ENCODE data around the gene MFAP2. TPM values are rescaled to one million over a fixed set of nuclear protein-coding genes. Genes with fewer than 3 reads are reported as not detected.

Gene MFAP2
- total and polyA plus RNA-seq, 7 experiments from 2014 or later: 0.76 TPM; not detected in 6

- Mint-ChIP-seq H3K36me3 (peaks cover 14 to 68% (median 25%) of the 10 kb centered on the region in 5 donors), H3K4me3 (no peak overlapping the region), H3K4me1 (peaks cover 0 to 16% (median 0%) of the 10 kb centered on the region in 7 donors), H3K9me3 (no peaks in the 10 kb centered on the region), H3K27ac (peak overlapping the region in 2 of 9 donors; percentile 18 to 29), H3K27me3 (no peaks in the 10 kb centered on the region)
- DNase-seq (no peak), ATAC-seq (no peak)
- no peaks in the 10 kb centered on the region for H3K27me3 ChIP-seq (ENCODE audit: control insufficient read depth in 2 of 2, insufficient read depth in 2 of 2, low read length in 2 of 2)
- intact Hi-C loops (cut with micrococcal nuclease): no loop called here
- ChIA-PET CTCF (no interaction called here), POLR2A (interaction anchor here (0.6 kb wide), 1 partner anchor 101 kb away, joined by 3 read pairs; no protein-coding TSS in a partner anchor)
- H3K4me1 ChIP-seq (ENCODE audit: control insufficient read depth in 2 of 2, insufficient read depth in 2 of 2, low read length in 2 of 2): no peaks in the 10 kb centered on the region
- no peaks in the 10 kb centered on the region for H3K9me3 ChIP-seq (ENCODE audit: control insufficient read depth in 2 of 3, low read length in 3 of 3)
- H3K27ac ChIP-seq (ENCODE audit: low read depth, low read length): no peak overlapping the region
- peaks cover 32 to 98% (median 41%) of the 10 kb centered on the region in 3 experiments for H3K36me3 ChIP-seq (ENCODE audit: control insufficient read depth in 2 of 3, insufficient read depth in 3 of 3, low read length in 3 of 3)
- no peak overlapping the region for H3K4me3 ChIP-seq (ENCODE audit: low read length)
Measured at GRCh38 chr1:17023573-17023972, 43.2 kb upstream of the MFAP2 start.

DNA sequence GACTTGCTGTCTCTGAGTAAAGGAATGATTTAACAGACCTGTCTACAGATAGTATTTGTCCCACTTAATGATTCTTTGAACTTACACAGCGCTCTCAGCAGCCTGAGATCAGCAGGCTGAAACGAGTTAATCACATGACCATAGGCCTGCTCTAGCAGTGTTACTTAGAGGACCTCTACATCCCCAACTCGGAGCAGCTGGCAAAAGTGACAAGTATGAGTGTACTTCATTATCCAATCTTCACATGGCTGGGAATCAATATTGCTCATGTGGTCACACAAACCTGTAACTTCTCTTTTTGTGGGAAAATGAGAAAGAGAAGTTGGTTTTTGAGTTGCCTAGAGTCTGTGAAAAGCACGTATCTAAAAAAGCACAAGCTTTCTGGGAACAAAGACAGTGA lies 42.7 kb upstream of the MFAP2 start:
- Histone ChIP-seq H3K27me3 (ENCODE audit: control insufficient read depth in 2 of 2, insufficient read depth in 2 of 2, low read length in 2 of 2) (no peaks in the 10 kb centered on the region), H3K27ac (ENCODE audit: low read depth, low read length) (no peak overlapping the region), H3K9me3 (ENCODE audit: control insufficient read depth in 2 of 3, low read length in 3 of 3) (no peaks in the 10 kb centered on the region), H3K4me3 (ENCODE audit: low read length) (no peak overlapping the region), H3K36me3 (ENCODE audit: control insufficient read depth in 2 of 3, insufficient read depth in 3 of 3, low read length in 3 of 3) (peaks cover 32 to 97% (median 41%) of the 10 kb centered on the region in 3 experiments), H3K4me1 (ENCODE audit: control insufficient read depth in 2 of 2, insufficient read depth in 2 of 2, low read length in 2 of 2) (no peaks in the 10 kb centered on the region)
- intact Hi-C loops (cut with micrococcal nuclease): no loop called here
- ChIA-PET CTCF (interaction anchor here (0.6 kb wide), 1 partner anchor 62 kb away, joined by 3 read pairs; no protein-coding TSS in a partner anchor), POLR2A (interaction anchor here (0.6 kb wide), 1 partner anchor 100 kb away, joined by 3 read pairs; no protein-coding TSS in a partner anchor)
- no peaks in the 10 kb centered on the region for H3K27me3 Mint-ChIP-seq
- ATAC-seq: peak; percentile 45
- H3K4me1 Mint-ChIP-seq: peaks cover 0 to 18% (median 0%) of the 10 kb centered on the region in 7 donors
- H3K4me3 Mint-ChIP-seq: no peak overlapping the region
- peak overlapping the region in 1 of 9 donors; percentile 18 for H3K27ac Mint-ChIP-seq
- DNase-seq: no peak
- H3K36me3 Mint-ChIP-seq: peaks cover 9 to 66% (median 25%) of the 10 kb centered on the region in 5 donors
- H3K9me3 Mint-ChIP-seq: no peaks in the 10 kb centered on the region

DNA sequence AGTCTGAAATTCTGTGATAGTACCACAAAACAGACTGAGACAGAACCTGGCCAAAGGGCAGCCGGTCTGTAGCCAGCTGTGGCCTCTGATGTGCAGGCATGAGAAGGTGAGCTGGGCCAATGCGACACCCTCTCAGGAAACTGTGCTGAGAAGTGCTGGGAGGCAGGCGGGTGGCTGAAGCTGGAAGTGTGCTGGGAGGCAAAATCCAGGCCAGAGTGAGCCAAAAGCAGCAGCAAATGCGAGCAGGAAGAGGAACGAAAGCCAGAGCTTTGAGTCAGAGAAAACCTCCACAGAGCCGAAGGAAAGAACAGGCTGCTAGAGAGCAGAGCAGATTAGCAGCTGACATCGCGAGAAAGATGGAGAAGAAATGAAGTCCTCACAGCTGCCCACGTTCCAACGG lies 41.5 kb upstream of the MFAP2 start:
- DNase-seq (no peak), ATAC-seq (no peak)
- Mint-ChIP-seq H3K36me3 (peaks cover 9 to 55% (median 19%) of the 10 kb centered on the region in 5 donors), H3K9me3 (no peaks in the 10 kb centered on the region), H3K4me3 (no peak overlapping the region), H3K4me1 (peaks cover 0 to 18% (median 0%) of the 10 kb centered on the region in 7 donors), H3K27me3 (no peaks in the 10 kb centered on the region), H3K27ac (peak overlapping the region in 1 of 9 donors; percentile 74)
- POLR2A ChIA-PET: no interaction called here
- H3K4me3 ChIP-seq (ENCODE audit: low read length): no peak overlapping the region
- H3K9me3 ChIP-seq (ENCODE audit: control insufficient read depth in 2 of 3, low read length in 3 of 3): no peaks in the 10 kb centered on the region
- no peaks in the 10 kb centered on the region for H3K4me1 ChIP-seq (ENCODE audit: control insufficient read depth in 2 of 2, insufficient read depth in 2 of 2, low read length in 2 of 2)
- no peaks in the 10 kb centered on the region for H3K27me3 ChIP-seq (ENCODE audit: control insufficient read depth in 2 of 2, insufficient read depth in 2 of 2, low read length in 2 of 2)
- peaks cover 24 to 92% (median 37%) of the 10 kb centered on the region in 3 experiments for H3K36me3 ChIP-seq (ENCODE audit: control insufficient read depth in 2 of 3, insufficient read depth in 3 of 3, low read length in 3 of 3)
- H3K27ac ChIP-seq (ENCODE audit: low read depth, low read length): no peak overlapping the region
- intact Hi-C loops (cut with micrococcal nuclease): no loop called here
- CTCF ChIA-PET: no interaction called here

GRCh38 chr1:17020502-17020901 lies 40.1 kb upstream of the MFAP2 start:
- ATAC-seq (no peak), DNase-seq (no peak)
- Histone ChIP-seq H3K27ac (ENCODE audit: low read depth, low read length) (no peak overlapping the region), H3K9me3 (ENCODE audit: control insufficient read depth in 2 of 3, low read length in 3 of 3) (no peaks in the 10 kb centered on the region), H3K27me3 (ENCODE audit: control insufficient read depth in 2 of 2, insufficient read depth in 2 of 2, low read length in 2 of 2) (no peaks in the 10 kb centered on the region), H3K36me3 (ENCODE audit: control insufficient read depth in 2 of 3, insufficient read depth in 3 of 3, low read length in 3 of 3) (peaks cover 24 to 78% (median 31%) of the 10 kb centered on the region in 3 experiments), H3K4me1 (ENCODE audit: control insufficient read depth in 2 of 2, insufficient read depth in 2 of 2, low read length in 2 of 2) (no peaks in the 10 kb centered on the region), H3K4me3 (ENCODE audit: low read length) (no peak overlapping the region)
- H3K27me3 Mint-ChIP-seq: no peaks in the 10 kb centered on the region
- H3K4me3 Mint-ChIP-seq: no peak overlapping the region
- CTCF ChIA-PET: no interaction called here
- peak overlapping the region in 1 of 9 donors; percentile 6 for H3K27ac Mint-ChIP-seq
- POLR2A ChIA-PET: no interaction called here
- intact Hi-C loops (cut with micrococcal nuclease): no loop called here
- no peaks in the 10 kb centered on the region for H3K9me3 Mint-ChIP-seq
- H3K36me3 Mint-ChIP-seq: peaks cover 9 to 55% (median 19%) of the 10 kb centered on the region in 5 donors
- H3K4me1 Mint-ChIP-seq: peaks cover 0 to 18% (median 0%) of the 10 kb centered on the region in 7 donors

DNA sequence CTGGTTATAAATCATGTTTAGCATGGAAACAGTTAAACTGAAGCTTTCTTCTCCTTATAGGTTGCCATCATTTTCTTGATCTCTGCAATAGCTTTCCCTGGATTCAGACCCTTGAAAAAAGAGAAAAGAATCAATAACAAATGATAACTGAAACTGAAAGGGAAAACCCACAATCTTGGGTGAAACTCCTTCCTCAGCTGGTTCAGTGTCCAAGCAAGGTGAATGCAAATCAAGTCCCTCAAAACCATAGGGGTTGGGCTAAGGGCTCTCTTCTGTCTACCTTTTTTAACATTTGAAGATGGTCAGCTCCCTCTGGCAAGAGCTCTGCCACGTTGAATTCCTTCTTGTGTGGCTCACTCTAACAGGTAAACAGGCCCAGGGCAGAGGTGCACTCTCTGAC lies 38.4 kb upstream of the MFAP2 start:
- ChIA-PET POLR2A (interaction anchor here (0.6 to 0.7 kb wide), 2 partner anchors 38 to 55 kb away, joined by 3 read pairs; partner anchors contain the start of gene MFAP2), CTCF (no interaction called here)
- H3K36me3 ChIP-seq (ENCODE audit: control insufficient read depth in 2 of 3, insufficient read depth in 3 of 3, low read length in 3 of 3): peaks cover 22 to 63% (median 24%) of the 10 kb centered on the region in 3 experiments

DNA sequence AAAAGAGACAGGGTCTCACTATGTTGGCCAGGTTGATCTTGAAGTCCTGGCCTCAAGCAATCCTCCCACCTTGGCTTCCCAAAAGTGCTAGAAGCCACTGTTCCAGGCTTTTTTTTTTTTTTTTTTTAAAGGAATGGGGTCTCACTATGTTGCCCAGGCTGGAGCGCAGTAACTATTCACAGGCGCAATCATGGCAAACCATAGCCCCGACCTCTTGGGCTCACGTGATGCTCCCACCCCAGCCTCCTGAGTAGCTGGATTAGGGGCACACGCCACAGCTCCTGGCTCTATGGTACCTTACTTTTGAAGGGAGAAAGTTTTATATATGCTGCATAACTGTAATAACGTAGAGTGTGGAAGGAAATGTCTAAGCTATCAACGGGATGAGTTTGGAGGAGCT lies 37.0 kb upstream of the MFAP2 start:
- Histone ChIP-seq H3K27ac (ENCODE audit: low read depth, low read length) (no peak overlapping the region), H3K27me3 (ENCODE audit: control insufficient read depth in 2 of 2, insufficient read depth in 2 of 2, low read length in 2 of 2) (no peaks in the 10 kb centered on the region), H3K4me1 (ENCODE audit: control insufficient read depth in 2 of 2, insufficient read depth in 2 of 2, low read length in 2 of 2) (peaks cover 0 to under 1% of the 10 kb centered on the region in 2 donors), H3K36me3 (ENCODE audit: control insufficient read depth in 2 of 3, insufficient read depth in 3 of 3, low read length in 3 of 3) (peaks cover 15 to 49% (median 19%) of the 10 kb centered on the region in 3 experiments), H3K4me3 (ENCODE audit: low read length) (no peak overlapping the region), H3K9me3 (ENCODE audit: control insufficient read depth in 2 of 3, low read length in 3 of 3) (no peaks in the 10 kb centered on the region)
- CTCF ChIA-PET: no interaction called here
- peaks cover 6 to 30% (median 10%) of the 10 kb centered on the region in 5 donors for H3K36me3 Mint-ChIP-seq
- no peak for ATAC-seq
- POLR2A ChIA-PET: interaction anchor here (0.7 kb wide), 1 partner anchor 31 kb away, joined by 3 read pairs; no protein-coding TSS in a partner anchor
- peaks cover 0 to 24% (median 0%) of the 10 kb centered on the region in 7 donors for H3K4me1 Mint-ChIP-seq
- intact Hi-C loops (cut with micrococcal nuclease): loop anchor here (10.0 kb wide), 2 partner anchors 53 to 653 kb away; partner anchors contain the start of gene SZRD1 (in 1 of the 2)
- no peaks in the 10 kb centered on the region for H3K9me3 Mint-ChIP-seq
- H3K4me3 Mint-ChIP-seq: no peak overlapping the region
- no peak overlapping the region for H3K27ac Mint-ChIP-seq
- peaks cover 0 to 2% (median 0%) of the 10 kb centered on the region in 5 donors for H3K27me3 Mint-ChIP-seq
- no peak for DNase-seq

More for the DNA sequence above, 38.4 kb upstream of the MFAP2 start:
- no peaks in the 10 kb centered on the region for H3K9me3 ChIP-seq (ENCODE audit: control insufficient read depth in 2 of 3, low read length in 3 of 3)
- no peaks in the 10 kb centered on the region for H3K4me1 ChIP-seq (ENCODE audit: control insufficient read depth in 2 of 2, insufficient read depth in 2 of 2, low read length in 2 of 2)
- H3K4me1 Mint-ChIP-seq: peaks cover 0 to 22% (median 0%) of the 10 kb centered on the region in 7 donors
- H3K36me3 Mint-ChIP-seq: peaks cover 9 to 43% (median 15%) of the 10 kb centered on the region in 5 donors
- no peaks in the 10 kb centered on the region for H3K9me3 Mint-ChIP-seq
- peak overlapping the region in 4 of 9 donors; percentile 5 to 82 (median 42) for H3K27ac Mint-ChIP-seq
- no peak overlapping the region for H3K4me3 ChIP-seq (ENCODE audit: low read length)
- DNase-seq (no peak), ATAC-seq (no peak)
- no peaks in the 10 kb centered on the region for H3K27me3 ChIP-seq (ENCODE audit: control insufficient read depth in 2 of 2, insufficient read depth in 2 of 2, low read length in 2 of 2)
- H3K4me3 Mint-ChIP-seq: peak overlapping the region in 1 of 10 donors; percentile 11
- no peaks in the 10 kb centered on the region for H3K27me3 Mint-ChIP-seq
- intact Hi-C loops (cut with micrococcal nuclease): loop anchor here (10.0 kb wide), 2 partner anchors 54 to 654 kb away; partner anchors contain the start of gene SZRD1 (in 1 of the 2)
- no peak overlapping the region for H3K27ac ChIP-seq (ENCODE audit: low read depth, low read length)
